GM12801 (cell line): ENCODE results near the gene SEBOX.

ENCODE experiments used
- CTCF ChIP-seq: IDR thresholded peaks from one replicate; pipeline ENCODE4 v1.5.1; 2011; ENCODE audit warnings: control low read depth; ENCODE audit not compliant: insufficient read length; ENCODE audit errors: extremely low read depth

SEBOX gene

GRCh38 chr17:28334666-28335200, 30.3 kb downstream of the SEBOX start:
- TF ChIP-seq CTCF: no peak

DNA sequence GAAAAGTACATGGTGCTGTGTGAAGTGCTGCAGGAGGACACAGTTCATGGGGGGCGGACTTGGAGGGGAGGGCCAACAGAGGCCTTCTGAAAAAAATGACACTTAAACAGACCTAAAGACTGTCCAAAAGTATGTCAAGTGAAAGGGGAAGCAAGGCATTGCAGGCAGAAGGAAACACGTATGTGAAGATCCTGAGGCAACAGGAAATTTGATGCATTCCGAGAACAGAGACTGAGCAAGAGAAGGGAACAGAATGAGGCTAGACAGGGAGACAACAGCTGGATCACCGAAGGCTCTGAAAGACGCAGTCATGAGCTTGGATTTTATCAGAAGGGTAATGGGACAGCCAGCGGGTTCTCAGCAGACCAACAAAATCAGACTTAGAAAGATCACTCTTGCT, 30.8 kb downstream of the SEBOX start:
- TF ChIP-seq CTCF: no peak

GRCh38 chr17:28333083-28333746, 31.8 kb downstream of the SEBOX start:
- no peak for TF ChIP-seq CTCF

DNA sequence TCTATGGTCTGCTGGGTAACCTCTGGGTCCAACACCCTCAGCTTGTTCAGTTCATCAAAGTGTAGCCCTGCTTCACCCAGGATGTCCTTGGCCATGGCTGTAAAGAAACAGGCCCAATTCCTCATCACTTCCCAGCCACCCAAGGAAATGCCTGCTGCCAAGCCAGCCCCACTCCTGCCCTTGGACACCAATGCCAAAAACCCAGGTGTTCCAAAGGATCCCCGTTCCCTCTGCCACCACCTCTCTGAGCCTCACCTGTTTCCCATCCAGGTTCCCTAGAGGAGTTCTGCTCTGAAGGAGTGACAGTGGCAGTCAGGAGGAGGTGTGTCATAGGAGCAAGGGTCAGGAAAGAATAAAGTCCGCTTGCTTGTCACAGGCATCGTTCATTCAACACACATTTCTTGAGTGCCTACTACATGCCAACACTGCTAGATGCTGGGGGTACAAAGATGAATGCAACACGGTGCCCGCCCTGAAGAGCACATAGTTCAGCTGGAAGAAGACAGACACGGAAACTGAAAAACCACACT, 33.0 kb downstream of the SEBOX start:
- TF ChIP-seq CTCF: no peak

- no peak for TF ChIP-seq CTCF
These were observed 34.3 kb downstream of the SEBOX start for GRCh38 chr17:28330671-28331070.

DNA sequence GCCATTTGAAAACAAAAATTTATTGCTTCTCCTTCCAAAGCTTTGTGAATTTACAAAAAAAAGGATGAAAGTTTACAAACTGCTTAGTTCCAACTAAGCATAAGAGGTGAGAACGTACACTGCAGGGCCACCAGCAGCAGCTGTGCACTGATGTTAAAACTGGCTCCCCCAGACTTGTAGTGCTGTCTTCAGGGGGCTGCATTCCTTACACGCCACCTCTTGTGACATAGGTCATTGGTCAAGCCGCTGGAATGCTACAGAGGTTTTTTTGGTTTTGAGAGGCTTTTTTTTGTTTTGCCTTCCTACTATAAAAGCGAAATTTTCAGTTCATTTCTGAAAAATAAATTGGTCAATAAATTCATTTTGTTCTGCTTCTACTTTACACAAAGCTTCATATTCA, 36.7 kb downstream of the SEBOX start:
- TF ChIP-seq CTCF: no peak

DNA sequence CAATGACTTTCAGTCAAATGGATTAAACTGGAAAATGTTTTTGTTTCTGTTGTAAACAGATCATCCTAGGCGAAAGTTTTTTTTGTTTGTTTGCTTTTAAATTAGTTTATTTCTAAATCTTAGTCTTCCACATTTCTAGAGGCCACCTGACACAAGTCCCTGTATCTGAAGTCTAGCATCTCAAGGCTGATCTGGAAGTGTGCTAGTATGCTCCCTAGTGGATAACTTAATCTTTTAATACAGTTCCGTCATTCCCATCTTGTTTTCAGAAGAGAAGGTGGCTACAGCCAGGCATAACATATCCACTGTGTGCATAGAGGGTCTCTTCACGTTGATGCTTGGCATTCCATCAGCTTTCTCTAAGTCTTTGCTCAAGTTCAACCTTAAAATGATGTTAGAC, 37.3 kb downstream of the SEBOX start:
- no peak for TF ChIP-seq CTCF
